ENCODE measurements around the gene YPEL2.
"Not testable (repeated sequence)": the region's sequence is repeated elsewhere in the genome, so short reads cannot be mapped to it uniquely, and the experiment has no call there.

YPEL2 gene

DNA sequence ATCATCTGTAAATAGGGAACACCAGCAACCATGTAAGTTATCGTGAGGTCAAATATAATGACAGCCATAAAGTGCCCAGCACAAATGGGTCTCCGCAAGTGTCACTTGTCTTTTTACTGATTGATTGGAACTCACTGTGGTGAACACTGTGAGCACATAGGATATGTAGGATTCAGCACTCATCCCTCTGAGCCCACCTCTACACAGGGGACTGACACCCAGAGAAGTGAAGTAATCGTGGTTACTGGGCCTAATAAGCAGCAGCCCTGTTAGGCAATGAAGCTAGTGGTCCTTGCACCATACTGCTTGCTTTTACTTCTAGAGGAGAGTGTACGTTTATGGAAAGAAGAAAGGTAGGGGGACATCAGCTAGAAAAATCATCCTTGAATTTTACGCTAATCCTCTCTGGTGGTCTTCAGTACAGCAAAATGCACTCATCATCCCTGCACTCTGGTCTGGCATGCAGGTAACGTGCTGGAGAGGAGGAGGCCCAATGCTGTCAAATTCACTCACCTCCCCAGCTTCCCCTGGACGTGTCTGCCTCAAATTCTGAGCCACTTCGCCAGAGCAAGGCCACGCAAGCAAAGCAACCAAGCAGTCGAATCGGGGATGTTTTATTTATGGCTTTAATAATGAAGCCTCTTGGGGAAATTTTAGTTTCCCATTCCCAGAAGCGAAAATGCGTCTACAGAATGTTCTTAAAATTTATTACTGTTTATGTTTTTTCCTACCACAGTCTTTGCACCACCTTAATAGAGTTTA lies 74.7 kb downstream of the YPEL2 start:
- Histone ChIP-seq H3K9ac (ENCODE audit: low read length) (no peak overlapping the region), H3K4me3 (ENCODE audit: low read length) (no peak overlapping the region), H2AFZ (ENCODE audit: low read depth, low read length) (no peak overlapping the region), H3K27me3 (ENCODE audit: low read depth, low read length) (no peaks in the 10 kb centered on the region), H3K9me3 (ENCODE audit: insufficient read depth, low read length) (peaks cover 12% of the 10 kb centered on the region; the same call in 1 of the 2 replicates), H3K4me2 (ENCODE audit: low read length) (no peak overlapping the region), H3K27ac (ENCODE audit: low read length) (no peak overlapping the region), H3K79me2 (ENCODE audit: low read length) (no peaks in the 10 kb centered on the region), H3K36me3 (replicated peaks; ENCODE audit: low read depth, low read length) (peaks cover 20% of the 10 kb centered on the region), H4K20me1 (ENCODE audit: insufficient read depth, low read length) (no peaks in the 10 kb centered on the region), H3K4me1 (ENCODE audit: low read length) (no peaks in the 10 kb centered on the region)
- TF ChIP-seq EZH2phosphoT487 (IDR thresholded peaks at IDR 0.05; ENCODE audit: low read depth), result no peak
- TF ChIP-seq, protein P1, sequence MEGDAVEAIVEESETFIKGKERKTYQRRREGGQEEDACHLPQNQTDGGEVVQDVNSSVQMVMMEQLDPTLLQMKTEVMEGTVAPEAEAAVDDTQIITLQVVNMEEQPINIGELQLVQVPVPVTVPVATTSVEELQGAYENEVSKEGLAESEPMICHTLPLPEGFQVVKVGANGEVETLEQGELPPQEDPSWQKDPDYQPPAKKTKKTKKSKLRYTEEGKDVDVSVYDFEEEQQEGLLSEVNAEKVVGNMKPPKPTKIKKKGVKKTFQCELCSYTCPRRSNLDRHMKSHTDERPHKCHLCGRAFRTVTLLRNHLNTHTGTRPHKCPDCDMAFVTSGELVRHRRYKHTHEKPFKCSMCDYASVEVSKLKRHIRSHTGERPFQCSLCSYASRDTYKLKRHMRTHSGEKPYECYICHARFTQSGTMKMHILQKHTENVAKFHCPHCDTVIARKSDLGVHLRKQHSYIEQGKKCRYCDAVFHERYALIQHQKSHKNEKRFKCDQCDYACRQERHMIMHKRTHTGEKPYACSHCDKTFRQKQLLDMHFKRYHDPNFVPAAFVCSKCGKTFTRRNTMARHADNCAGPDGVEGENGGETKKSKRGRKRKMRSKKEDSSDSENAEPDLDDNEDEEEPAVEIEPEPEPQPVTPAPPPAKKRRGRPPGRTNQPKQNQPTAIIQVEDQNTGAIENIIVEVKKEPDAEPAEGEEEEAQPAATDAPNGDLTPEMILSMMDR (IDR thresholded peaks at IDR 0.05; ENCODE audit: low read depth, low read length), result no peak

DNA sequence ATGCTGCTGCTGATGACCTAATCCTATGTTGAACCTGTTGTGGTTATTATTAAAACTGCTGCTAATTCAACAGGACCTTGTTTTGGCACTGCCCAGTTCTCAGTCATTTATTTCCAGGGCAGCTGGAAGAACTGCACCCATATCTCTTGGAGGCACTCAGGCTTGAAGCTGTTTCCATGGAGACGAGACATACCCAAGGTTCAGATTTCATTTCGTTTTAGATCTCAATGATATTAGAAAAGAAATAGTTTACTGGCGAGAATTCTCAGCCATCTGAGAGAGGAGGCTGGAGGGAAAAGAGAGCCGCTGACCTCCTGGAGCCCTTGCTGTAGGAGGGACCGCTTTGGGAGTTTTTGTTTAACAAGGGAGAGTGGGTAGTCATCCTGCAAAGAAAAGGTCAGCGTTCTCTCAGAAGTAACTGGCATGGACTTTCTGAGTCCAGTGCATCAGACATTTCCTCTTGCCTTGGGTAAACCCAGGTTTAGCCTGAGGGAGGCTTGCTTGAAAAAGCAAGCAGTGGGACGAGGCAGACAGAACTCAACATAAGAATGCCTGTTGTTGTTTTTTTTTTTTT lies 75.4 kb downstream of the YPEL2 start:
- H4K20me1 ChIP-seq (ENCODE audit: insufficient read depth, low read length), result no peaks in the 10 kb centered on the region
- H3K9ac ChIP-seq (ENCODE audit: low read length), result no peak overlapping the region
- no peak overlapping the region for H3K4me2 ChIP-seq (ENCODE audit: low read length)
- H3K79me2 ChIP-seq (ENCODE audit: low read length), result no peaks in the 10 kb centered on the region
- H3K9me3 ChIP-seq (ENCODE audit: insufficient read depth, low read length), result peaks cover 12% of the 10 kb centered on the region; the same call in 1 of the 2 replicates
- H3K4me3 ChIP-seq (ENCODE audit: low read length), result no peak overlapping the region
- no peaks in the 10 kb centered on the region for H3K4me1 ChIP-seq (ENCODE audit: low read length)
- no peak for TF ChIP-seq EZH2phosphoT487 (IDR thresholded peaks at IDR 0.05; ENCODE audit: low read depth)
- TF ChIP-seq, protein P1 (IDR thresholded peaks at IDR 0.05; ENCODE audit: low read depth, low read length), result no peak
- H3K27ac ChIP-seq (ENCODE audit: low read length), result no peak overlapping the region
- peaks cover 15% of the 10 kb centered on the region for H3K36me3 ChIP-seq (replicated peaks; ENCODE audit: low read depth, low read length)
- H2AFZ ChIP-seq (ENCODE audit: low read depth, low read length), result no peak overlapping the region
- H3K27me3 ChIP-seq (ENCODE audit: low read depth, low read length), result no peaks in the 10 kb centered on the region

DNA sequence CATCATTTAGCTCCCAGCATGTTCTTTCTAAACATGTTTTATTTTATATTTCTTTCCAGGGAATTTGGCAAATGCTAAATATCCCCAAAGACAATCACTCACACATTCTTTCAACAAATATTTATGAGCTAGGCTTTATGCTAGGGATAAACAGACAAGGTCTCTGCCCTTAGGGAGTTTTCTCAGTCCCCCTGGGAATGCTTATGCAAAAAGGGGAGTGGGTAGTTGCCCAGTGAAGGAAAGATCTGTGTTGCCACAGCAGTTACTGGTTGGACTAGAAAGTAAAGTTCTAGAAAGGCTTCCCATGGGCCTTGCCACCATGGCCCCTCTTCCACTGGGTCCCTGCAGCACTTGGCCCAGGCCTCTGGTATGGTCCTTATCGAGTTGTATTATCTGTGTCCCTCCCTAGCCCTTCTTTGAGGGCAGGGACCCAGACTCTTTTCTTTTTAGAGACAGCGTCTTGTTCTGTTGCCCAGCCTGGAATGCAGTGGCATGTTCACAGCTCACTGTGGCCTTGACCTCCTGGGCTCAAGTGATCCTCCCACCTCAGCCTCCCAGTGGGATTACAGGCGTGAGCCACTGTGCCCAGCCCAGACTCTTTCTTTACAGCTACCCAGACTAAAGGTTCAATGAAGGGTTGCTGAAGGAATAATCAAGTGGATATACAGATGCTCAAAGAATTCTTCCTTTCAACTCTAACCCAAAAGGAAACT lies 78.0 kb downstream of the YPEL2 start:
- H3K9ac ChIP-seq (ENCODE audit: low read length), result no peak overlapping the region
- no peak overlapping the region for H2AFZ ChIP-seq (ENCODE audit: low read depth, low read length)
- peaks cover 11% of the 10 kb centered on the region for H3K36me3 ChIP-seq (replicated peaks; ENCODE audit: low read depth, low read length)
- no peak overlapping the region for H3K4me3 ChIP-seq (ENCODE audit: low read length)
- peaks cover 9% of the 10 kb centered on the region for H3K4me1 ChIP-seq (ENCODE audit: low read length)
- no peaks in the 10 kb centered on the region for H4K20me1 ChIP-seq (ENCODE audit: insufficient read depth, low read length)
- TF ChIP-seq, protein P1 (IDR thresholded peaks at IDR 0.05; ENCODE audit: low read depth, low read length), result no peak
- TF ChIP-seq EZH2phosphoT487 (IDR thresholded peaks at IDR 0.05; ENCODE audit: low read depth), result no peak
- no peaks in the 10 kb centered on the region for H3K27me3 ChIP-seq (ENCODE audit: low read depth, low read length)
- peaks cover 12% of the 10 kb centered on the region; the same call in 1 of the 2 replicates for H3K9me3 ChIP-seq (ENCODE audit: insufficient read depth, low read length)
- no peak overlapping the region for H3K4me2 ChIP-seq (ENCODE audit: low read length)
- no peak overlapping the region for H3K27ac ChIP-seq (ENCODE audit: low read length)
- no peaks in the 10 kb centered on the region for H3K79me2 ChIP-seq (ENCODE audit: low read length)

DNA sequence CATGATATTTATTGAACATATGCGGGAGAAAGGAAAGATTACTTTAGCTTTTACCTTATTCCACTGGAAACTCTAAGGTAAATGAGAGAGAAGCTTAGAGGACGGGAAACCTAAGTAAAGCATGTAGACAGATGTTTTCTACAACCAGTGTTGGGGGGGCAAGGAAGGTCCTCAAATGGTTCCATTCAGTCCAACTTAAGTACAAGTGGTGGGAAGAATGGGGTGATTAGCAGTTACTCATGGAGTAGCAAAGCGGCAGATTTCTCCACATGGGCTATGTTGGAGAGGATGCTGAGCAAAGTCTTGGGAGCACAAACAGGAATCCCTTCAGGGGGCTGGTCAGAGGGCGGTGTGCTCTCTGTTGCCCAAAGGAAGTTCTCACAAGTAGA lies 78.6 kb downstream of the YPEL2 start:
- Histone ChIP-seq H3K36me3 (replicated peaks; ENCODE audit: low read depth, low read length) (peaks cover 11% of the 10 kb centered on the region), H2AFZ (ENCODE audit: low read depth, low read length) (no peak overlapping the region), H3K27ac (ENCODE audit: low read length) (no peak overlapping the region), H3K79me2 (ENCODE audit: low read length) (no peaks in the 10 kb centered on the region), H3K4me2 (ENCODE audit: low read length) (no peak overlapping the region), H4K20me1 (ENCODE audit: insufficient read depth, low read length) (no peaks in the 10 kb centered on the region), H3K27me3 (ENCODE audit: low read depth, low read length) (no peaks in the 10 kb centered on the region), H3K9me3 (ENCODE audit: insufficient read depth, low read length) (peaks cover 12% of the 10 kb centered on the region; the same call in 1 of the 2 replicates), H3K4me1 (ENCODE audit: low read length) (peaks cover 9% of the 10 kb centered on the region), H3K4me3 (ENCODE audit: low read length) (no peak overlapping the region), H3K9ac (ENCODE audit: low read length) (no peak overlapping the region)
- TF ChIP-seq EZH2phosphoT487 (IDR thresholded peaks at IDR 0.05; ENCODE audit: low read depth), result no peak
- TF ChIP-seq, protein P1 (IDR thresholded peaks at IDR 0.05; ENCODE audit: low read depth, low read length), result no peak

DNA sequence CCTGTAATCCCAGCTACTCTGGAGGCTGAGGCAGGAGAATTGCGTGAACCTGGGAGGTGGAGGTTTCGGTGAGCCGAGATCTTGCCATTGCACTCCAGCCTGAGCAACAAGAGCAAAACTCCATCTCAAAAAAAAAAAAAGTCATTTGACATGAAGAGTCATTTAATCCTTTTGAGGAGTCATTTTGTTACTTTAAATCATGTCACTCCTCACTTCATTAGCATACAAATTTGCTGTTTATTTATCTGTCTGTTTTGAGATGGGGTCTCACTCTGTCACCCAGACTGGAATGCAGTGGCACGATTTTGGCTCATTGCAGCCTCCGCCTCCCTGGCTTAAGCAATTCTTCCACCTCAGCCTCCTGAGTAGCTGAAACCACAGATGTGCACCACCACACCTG lies 81.0 kb downstream of the YPEL2 start:
- H4K20me1 ChIP-seq (ENCODE audit: insufficient read depth, low read length); H3K9ac ChIP-seq (ENCODE audit: low read length); H3K4me2 ChIP-seq (ENCODE audit: low read length); H3K4me1 ChIP-seq (ENCODE audit: low read length); H3K4me3 ChIP-seq (ENCODE audit: low read length); H3K27ac ChIP-seq (ENCODE audit: low read length); H3K79me2 ChIP-seq (ENCODE audit: low read length); H2AFZ ChIP-seq (ENCODE audit: low read depth, low read length); H3K36me3 ChIP-seq (replicated peaks; ENCODE audit: low read depth, low read length); H3K27me3 ChIP-seq (ENCODE audit: low read depth, low read length): not testable (repeated sequence)
- peaks cover 12% of the 10 kb centered on the region; the same call in 1 of the 2 replicates for H3K9me3 ChIP-seq (ENCODE audit: insufficient read depth, low read length)

Measured in OCI-LY3 (cell line).